Activated CD4-positive, alpha-beta T cell treated with anti-CD3 and anti-CD28 coated beads, Interleukin-2, amount 50 U/mL, for 4 hours (primary cell): ENCODE data around the gene POLR1E.

Experiments
- DNase-seq, 2 experiments: peaks; one replicate each; pipeline ENCODE4 v3.0.0-alpha.2; 2020

The POLR1E gene

DNA sequence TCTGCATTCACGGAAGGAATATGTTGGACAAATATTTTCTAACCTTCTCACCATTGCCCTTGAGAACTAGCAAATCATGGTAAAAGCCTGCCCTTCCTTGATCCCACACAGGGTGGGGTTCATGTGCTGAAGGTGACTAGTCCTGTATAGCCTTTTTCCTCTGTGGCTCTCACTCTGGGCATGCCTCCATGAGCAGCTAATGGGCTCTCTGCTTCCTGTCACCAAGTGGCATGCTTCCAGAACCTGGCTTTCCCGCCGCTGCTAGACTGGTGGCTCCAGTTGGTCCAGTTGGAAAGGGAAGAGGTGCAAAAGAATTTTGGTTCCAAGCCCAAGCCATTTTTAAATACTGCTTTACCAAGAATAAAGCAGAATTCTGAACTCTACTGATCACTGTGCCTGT, 54.9 kb downstream of the POLR1E start:
- DNase-seq: no peak

DNA sequence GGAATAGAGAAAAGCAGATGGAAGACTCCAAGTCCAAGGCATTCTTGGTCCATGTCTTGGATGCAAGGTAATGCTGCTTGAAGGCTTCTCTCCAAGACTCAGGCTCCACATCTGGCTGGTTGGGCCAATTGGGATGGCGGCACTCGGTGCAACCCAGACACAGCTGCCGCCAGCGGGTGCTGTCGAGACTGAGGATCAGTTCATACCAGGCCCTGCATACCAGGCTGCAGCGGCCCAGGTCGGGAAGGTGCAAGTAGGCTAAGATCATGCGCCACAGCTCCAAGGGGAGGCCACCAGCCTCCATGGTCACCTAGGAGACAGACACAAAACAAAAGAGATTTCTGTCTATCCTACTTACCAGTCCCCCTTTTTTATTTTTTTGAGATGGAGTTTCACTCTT, 55.7 kb downstream of the POLR1E start:
- no peak for DNase-seq

DNA sequence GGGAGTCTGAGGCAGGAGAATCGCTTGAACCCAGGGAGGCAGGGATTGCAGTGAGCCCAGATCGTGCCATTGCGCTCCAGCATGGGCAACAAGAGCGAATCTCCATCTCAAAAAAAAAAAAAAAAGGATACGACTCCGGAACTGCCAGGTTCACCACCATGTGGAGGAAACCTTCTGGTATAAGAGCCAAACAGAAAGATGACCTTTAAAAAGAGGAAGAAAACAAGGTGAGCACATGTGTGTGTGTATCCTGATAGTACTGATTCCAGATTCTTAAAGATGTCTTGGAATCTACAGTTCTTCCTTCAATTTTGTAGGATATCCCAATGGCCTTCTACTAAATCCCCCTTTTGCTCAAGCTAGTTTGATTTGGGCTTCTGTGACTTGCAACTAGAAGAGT, 56.7 kb downstream of the POLR1E start:
- no peak for DNase-seq

DNA sequence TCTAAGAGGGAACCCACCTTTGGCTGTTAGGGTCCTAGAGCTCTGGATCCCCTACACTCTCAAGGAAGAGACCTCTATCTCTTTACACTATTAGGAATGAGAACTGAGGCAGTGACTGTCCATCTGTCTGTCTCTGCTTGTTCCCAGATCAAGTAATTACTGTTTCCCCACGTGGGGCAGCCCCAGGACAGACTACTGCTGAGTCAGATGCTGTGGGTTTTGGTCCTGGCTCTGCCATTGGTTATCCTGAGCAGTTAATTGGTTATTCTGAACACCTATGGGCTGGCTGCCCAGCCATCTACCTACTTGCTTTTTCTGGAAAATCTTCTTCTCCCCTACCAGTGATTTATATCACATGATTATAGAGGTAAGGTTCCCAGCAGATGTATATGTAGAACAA, 57.1 kb downstream of the POLR1E start:
- no peak for DNase-seq

DNA sequence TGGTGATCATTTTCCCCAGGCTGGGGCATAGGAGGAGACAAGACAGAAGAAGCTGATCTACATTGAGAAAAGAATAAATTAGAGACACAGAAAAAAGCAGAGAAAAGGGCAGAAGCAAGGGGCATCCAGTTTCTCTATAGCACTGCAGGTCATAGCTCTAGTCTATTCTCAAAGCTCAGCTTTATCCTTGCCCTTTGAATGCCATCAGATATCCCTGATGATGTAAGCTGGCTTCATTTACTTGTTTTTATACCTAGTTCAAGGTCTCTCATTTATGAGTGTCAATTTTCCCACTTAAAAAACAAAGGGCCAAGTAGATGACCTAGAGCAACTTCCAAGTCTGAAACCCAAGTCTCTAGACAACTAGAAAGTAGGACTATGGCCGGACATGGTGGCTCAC, 57.7 kb downstream of the POLR1E start:
- DNase-seq: no peak

DNA sequence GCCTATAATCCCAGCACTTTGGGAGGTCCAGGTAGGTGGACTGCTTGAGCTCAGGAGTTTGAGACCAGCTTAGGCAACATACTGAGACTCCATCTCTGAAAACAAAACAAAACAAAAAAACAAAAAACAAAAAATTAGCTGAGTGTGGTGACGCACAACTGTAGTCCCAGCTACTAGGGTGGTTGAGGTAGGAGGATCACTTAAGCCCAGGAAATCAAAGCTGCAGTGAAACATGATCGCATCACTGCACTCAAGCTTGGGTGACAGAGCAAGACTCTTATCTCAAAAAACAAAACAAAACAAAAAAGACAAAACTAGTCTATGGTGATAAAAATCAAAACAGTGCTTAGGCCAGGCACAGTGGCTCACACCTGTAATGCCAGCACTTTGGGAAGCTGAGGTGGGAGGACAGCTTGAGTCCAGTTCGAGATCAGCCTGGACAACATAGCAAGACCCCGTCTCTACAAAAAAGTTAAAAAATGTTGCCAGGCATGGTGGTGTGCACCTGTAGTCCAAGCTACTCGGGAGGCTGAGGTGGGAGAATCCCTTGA, 61.7 kb downstream of the POLR1E start:
- no peak for DNase-seq

DNA sequence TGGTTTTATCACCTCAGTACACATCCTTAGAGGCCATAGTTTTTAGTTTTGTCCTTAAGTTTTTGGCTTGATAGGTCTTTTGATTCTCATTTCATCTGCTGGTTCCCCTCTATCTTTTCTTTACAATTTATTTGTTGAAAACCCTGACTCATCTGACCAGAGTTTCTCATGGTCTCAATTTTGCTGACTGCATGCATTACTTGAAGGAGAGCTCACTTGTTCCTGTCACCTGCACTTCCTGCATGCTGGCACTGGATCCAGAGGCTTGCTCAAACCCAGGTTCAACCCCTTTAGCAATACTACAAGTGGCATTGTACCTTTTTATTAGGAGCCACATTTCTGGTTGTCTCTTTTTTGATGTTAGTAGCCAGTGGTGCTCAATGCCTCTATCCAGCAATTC, 63.8 kb downstream of the POLR1E start:
- no peak for DNase-seq

DNA sequence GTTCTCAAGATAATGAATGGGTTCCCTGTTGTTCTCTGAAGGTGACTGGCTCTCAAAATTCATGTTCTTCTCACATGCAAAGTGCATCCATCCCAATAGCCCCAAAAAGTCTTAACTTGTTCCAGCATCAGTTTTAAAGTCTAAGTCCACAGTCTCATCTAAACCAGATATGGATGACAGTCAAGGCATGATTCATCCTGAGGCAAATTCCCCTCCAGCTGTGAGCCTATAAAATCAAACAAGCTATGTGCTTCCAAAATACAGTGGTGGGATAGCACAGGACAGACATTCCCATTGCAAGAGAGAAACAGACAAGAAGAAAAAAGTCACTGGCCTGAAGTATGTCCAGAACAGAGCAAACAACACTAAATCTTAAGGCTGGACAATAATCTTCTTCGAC, 65.0 kb downstream of the POLR1E start:
- no peak for DNase-seq

DNA sequence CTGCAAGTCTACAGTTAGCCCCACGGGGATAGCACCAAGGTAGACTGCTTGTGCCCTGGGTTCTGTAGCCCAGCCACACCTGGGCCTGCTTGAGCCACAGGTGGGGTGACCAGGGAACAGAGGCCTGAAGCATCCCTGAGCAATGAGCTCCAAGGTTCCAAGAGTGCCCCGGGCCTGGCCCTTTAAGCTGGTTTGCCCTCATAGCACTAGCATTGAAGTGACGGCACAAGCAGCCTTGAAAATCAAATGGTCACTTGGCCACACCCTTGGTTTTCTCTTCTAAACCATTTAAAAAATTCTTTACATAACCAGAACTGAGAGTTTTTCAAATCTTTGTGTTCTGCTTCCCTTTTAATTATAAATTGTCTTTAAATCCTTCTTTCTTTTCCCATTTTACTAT, 65.7 kb downstream of the POLR1E start:
- no peak for DNase-seq

DNA sequence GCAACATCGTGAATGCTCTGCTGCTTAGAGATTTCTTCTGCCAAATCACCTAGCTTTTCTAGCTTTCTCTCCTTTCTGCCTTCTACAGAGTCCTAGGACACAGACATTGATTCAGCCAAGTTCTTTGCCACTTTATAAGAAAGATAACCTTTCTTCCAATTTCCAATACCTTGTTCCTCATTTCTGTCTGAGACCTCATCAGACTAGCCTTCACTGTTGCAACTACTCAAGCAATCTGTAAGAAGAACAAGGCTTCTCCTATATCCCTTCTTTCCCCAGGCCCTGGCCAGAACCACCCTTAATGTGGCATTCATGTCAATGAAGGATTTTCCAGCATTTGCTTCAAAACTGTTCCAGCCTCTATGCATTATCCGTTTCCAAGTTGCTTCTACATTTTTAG, 66.1 kb downstream of the POLR1E start:
- DNase-seq: no peak
